HL-60 (cell line): ENCODE data around the gene RGMA.

Experiments used
- POLR2AphosphoS5 ChIP-seq: IDR thresholded peaks from 2 replicates; pipeline ENCODE4 v1.6.1; 2012; ENCODE audit warnings: low read depth
- TF ChIP-seq, protein P1 (sequence below): IDR thresholded peaks from one replicate; pipeline ENCODE4 v1.5.1; 2011; ENCODE audit warnings: low read length, control low read depth, inconsistent platforms; ENCODE audit not compliant: insufficient read depth

DNA sequence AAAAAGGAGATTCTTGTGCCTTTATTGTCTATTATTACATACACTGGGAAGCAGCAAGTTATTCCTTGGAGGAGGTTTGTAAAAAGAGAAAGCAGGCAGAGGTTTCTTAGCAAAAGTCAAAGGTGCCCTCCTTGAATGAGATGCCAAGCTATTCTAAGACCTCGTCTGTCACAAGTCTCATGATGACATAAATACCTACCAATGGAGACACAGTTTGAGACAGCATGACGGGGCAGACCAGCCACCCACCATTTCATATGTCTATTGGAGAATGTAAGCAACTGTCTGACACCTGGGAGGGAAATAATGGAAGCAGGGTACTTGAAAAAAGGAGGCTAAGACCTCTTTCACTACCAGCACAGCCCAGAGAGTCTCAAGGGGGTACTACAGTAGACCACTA is 2.2 kb downstream of the RGMA start:
- TF ChIP-seq, protein P1, sequence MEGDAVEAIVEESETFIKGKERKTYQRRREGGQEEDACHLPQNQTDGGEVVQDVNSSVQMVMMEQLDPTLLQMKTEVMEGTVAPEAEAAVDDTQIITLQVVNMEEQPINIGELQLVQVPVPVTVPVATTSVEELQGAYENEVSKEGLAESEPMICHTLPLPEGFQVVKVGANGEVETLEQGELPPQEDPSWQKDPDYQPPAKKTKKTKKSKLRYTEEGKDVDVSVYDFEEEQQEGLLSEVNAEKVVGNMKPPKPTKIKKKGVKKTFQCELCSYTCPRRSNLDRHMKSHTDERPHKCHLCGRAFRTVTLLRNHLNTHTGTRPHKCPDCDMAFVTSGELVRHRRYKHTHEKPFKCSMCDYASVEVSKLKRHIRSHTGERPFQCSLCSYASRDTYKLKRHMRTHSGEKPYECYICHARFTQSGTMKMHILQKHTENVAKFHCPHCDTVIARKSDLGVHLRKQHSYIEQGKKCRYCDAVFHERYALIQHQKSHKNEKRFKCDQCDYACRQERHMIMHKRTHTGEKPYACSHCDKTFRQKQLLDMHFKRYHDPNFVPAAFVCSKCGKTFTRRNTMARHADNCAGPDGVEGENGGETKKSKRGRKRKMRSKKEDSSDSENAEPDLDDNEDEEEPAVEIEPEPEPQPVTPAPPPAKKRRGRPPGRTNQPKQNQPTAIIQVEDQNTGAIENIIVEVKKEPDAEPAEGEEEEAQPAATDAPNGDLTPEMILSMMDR: no peak
- no peak for TF ChIP-seq POLR2AphosphoS5
